Stimulated activated naive CD8-positive, alpha-beta T cell treated with anti-CD3 and anti-CD28 coated beads, Interleukin-15, Interleukin-2, amounts not matched to agents 100 U/mL and 50 U/mL, for 24 hours (primary cell): Measurements from ENCODE around the gene SHISA4.

Experiments
- ATAC-seq: fragments of 150-1000 bp; cut with Tn5 transposase; one replicate; pipeline ENCODE4 v1.10.0; 2021
- DNase-seq: peaks from one replicate; pipeline ENCODE4 v3.0.0; 2021

Gene SHISA4

DNA sequence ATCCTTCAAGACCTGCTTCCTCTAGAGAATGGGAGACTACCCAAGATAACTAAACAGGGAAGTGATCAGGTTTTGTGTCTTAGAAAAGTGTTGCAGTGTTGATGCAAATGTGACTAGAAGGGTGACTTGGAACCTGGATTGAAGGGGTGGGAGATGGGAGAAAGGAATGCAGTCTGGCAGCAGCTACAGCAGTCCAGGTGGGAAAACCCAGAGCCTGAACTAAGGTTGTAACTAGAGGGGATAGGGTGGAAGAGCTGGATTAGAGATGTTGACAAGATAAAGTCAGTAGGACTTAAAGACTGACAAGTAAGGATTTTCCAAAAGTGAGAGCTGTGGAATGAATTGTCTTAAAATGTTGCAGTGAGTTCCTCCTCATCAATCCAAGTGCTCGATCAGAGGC lies 7.1 kb upstream of the SHISA4 start:
- ATAC-seq (no peak), DNase-seq (no peak)

DNA sequence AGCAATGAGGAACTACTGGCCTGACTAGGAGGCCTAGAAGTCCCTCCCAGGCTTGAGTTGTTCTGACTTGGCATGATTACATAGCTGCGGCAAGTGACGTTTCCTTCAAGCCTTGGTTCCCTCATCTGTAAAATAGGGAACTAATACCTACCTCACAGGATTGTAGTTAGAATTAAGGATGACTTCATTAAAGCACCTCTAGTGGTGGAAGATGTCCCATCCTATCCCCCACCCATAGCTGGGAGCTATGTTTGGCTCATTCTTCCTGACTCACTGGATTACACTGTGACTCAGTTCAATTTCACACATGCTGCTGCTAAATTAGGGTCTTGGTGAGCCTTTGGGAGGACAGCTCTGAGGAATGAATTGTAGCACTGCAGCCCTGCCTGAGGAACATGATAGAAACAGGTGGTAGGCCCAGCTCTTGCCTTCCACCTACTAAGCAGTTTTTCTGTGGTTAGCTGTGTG lies 6.0 kb upstream of the SHISA4 start:
- DNase-seq (no peak), ATAC-seq (peak; percentile 38)

DNA sequence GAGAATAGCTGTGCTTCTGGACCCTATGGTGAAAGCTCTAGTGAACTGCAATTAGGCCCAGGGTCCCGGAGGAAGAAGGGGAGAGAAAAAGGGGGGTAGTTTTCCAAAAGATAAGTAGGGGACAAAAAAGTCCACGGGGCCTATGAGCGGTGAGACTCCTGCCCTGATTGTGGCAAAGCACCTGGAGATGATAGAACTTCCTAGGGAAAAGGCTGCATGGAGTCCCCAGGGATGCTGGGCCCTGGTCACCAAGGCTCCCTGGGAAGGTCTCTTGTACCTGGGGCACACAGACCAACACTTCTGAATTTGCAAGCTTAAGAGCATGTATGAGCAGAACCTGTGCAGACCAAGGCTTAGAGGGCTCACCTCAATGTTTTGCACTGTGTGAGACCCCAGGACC lies 5.4 kb upstream of the SHISA4 start:
- ATAC-seq = no peak
- no peak for DNase-seq

DNA sequence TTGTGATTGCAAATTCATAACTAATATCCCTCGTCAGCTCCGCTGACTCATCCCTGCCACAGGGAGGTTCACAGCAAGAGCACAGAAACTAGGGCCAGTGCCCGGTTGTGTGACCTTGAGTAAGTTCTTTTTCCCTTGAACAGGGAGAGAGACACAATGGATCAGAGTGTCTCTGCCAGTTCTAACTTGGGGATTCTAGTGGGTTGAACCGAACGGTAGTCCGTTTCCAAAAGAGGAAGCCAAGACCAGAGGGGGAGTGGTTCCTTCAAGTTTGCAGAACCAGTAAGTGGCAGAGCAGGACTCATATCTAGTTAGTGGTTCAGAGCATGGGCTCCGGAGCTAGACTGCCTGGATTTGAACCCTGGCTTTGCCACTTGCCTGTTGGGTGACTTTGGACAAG lies 4.9 kb upstream of the SHISA4 start:
- no peak for DNase-seq
- ATAC-seq = peak; percentile 44

DNA sequence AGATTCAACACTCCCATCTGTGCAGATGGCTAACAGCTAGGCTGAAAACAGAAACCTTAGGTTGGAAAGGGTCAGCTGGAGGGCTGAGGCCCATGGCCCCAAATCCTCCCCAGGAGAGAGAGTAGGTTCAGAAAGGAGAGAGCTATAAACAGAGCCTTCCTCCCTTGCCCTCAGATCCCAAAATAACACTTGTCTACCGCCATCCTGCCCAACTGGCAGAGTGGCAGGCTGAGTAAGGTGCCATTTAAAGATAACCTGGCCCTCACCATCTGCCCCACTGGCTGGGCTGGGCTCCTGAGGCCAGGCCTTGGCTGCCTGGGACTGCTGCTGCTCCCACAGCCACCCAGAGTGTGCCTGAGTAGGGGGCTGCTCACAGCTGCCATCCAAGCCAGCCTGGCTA lies 4.3 kb upstream of the SHISA4 start:
- DNase-seq (no peak), ATAC-seq (no peak)

DNA sequence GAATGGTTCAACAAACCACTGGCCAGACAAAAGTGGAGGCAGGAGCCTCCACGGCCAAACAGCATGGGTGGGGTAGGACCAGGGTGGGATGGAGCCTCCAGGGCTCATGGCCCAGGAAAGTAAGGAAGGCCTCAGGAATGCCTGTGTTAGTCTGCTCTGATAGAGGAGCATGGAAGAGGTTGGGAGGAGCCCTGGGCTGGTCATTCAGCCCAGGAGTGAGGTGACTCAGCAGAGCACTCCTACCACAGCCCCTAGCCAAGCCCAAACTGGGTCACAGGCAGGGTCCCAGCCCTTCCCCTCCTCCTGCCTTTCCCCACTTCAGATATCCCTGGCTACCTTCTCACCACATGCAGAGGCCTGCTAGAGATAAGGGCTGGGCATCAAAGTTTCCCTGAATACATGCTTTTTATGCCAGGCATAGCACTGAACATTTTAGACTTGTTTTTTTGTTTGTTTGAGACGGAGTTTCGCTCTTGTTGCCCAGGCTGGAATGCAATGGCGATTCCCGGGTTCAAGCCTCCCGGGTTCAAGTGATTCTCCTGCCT lies 3.1 kb upstream of the SHISA4 start:
- ATAC-seq (no peak), DNase-seq (no peak)

DNA sequence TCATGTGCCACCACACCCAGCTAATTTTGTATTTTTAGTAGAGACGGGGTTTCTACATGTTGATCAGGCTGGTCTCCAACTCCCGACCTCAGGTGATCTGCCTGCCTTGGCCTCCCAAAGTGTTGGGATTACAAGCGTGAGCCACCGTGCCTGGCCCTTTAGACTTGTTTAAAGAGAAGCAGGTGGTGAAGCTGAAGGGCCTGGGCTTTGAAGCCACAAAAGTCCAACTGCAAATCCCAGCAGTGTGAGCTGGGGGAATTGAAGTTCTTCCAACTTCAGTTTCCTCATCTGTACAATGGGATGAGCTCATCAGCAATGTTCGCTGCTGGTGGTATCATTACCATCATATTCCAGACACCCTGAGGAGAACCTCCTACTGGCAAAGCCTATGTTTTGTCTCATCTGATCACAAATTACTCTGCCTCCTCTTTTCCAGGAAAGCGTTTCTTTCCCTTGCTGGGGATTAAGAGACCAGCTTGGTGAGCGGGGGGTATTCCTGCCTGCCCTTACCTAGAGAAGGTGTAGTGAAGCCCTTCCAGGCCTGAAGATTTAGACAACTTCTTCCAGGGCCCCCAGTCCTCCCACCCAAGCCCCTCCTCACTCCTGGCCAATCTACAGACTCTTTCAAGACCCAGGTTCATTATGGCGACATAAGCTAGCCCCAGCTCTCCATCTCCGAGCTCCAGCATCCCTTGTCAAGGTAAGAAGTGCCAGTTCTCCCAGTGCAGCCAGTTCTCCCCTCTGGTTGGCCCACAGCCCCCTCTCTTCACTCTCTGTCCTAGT lies 2.4 kb upstream of the SHISA4 start:
- DNase-seq (no peak), ATAC-seq (no peak)

DNA sequence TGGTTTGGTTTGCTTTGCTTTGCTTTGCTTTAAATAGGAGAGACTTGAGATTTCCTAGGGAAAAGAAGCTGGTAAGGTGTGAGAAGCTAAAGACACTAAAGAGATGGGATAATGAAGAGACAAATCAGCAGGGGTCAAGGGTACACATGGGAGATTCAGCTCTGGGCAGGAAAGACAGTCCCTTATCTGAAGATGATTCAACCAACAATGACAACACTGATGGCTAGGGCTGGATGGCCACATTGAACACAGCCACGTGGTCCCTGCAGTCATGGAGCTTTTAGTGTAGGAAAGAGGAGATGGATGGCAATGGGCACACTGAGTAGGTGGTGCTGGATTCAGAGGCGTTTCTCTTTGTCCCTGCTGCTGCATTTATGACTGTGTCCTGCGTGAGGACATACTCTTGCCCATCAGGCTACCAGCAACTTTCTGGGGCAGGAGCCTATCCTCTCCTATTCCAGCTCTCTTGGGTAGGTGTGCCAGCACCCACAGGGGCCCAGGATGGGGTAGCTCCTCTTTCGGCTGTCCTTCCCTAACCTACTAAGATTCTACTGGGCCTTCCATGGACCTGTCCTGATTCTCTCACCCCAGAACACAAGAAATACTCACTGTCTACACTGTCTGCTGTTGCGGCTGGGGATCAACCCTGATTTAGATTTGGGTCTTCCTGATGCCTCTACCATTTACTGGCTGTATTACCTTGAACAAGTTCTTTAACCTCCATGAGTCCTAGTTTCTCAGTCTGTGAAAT lies 1.4 kb upstream of the SHISA4 start:
- DNase-seq (no peak), ATAC-seq (no peak)

DNA sequence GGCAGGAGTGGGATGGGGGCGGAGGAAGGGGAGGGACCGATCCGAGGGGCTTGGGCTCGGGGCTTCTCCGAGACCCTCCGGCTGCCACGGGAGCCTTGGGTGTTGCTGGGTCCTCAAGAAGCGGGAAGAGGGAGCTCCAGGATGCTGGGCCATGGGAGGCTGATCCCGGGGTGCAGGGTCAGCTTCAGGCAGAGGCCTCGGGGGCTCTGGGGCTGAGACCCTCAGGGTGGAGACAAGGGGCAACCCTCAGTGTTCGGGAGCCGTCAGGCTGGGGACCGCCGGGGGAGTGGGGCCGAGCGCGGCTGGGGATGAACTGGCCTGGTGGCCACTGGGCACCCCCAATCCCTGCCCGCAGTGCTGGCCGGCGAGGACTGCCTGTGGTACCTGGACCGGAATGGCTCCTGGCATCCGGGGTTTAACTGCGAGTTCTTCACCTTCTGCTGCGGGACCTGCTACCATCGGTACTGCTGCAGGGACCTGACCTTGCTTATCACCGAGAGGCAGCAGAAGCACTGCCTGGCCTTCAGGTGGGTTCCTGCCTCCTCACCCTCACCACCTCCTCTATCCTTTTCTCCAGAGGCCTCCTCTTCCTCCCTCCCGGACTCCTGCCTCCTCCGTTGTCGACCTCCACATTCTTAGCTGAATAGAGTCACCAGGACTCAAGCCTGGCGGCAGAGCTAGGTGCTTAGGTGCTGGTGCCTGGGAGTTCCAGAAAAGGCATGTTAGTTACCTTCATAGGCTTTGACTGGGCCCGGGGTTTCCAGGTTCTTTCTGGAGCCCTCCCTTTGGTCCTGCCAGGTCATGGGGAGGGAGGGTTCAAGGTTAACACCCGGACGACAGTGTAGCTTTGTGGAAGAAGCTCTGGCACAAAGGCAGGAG lies 631 bp downstream of the SHISA4 start:
- no peak for ATAC-seq
- DNase-seq = no peak

DNA sequence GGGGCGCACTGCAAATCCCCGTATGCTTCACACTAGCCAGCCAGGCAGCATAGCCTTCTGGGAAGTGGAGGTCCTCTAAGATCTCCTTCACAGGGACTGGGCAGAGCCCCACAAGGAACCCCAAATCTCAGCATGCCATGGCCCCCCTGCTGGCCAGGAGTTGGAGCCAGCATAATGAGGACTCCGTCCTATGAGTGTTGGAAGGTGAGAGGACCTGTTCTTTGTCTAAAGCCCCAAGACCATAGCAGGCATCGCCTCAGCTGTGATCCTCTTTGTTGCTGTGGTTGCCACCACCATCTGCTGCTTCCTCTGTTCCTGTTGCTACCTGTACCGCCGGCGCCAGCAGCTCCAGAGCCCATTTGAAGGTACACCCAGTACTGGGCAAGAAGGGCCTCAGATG lies 1.5 kb downstream of the SHISA4 start:
- ATAC-seq (no peak), DNase-seq (no peak)

DNA sequence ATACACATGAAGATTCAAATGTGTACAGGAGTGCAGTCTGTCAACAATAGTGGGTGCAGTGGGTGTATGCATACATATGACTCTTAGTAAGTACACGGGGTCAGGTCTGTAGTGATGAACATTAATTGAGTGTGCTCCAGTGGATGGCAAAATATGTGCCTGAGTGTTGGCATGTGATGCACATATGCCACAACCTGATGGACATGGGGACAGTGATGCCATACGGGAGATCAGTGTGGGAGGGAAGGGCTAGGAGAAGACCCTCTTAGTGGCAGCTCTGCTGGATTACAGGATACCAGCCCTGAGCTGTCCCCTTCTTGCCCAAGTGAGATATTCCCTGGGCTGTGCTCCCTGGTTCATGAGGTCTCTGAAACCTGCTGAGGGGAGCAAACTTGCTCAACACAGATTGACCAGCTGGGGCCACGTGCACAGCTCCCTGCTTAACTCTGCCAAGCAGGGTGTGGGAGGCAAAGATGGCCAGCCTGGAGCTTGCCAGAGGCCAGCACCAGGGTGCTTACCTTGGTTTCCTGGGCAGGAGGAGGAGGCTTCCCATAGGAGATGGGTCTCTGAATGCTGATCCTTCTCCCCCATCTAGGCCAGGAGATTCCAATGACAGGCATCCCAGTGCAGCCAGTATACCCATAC lies 2.2 kb downstream of the SHISA4 start:
- DNase-seq (no peak), ATAC-seq (no peak)

DNA sequence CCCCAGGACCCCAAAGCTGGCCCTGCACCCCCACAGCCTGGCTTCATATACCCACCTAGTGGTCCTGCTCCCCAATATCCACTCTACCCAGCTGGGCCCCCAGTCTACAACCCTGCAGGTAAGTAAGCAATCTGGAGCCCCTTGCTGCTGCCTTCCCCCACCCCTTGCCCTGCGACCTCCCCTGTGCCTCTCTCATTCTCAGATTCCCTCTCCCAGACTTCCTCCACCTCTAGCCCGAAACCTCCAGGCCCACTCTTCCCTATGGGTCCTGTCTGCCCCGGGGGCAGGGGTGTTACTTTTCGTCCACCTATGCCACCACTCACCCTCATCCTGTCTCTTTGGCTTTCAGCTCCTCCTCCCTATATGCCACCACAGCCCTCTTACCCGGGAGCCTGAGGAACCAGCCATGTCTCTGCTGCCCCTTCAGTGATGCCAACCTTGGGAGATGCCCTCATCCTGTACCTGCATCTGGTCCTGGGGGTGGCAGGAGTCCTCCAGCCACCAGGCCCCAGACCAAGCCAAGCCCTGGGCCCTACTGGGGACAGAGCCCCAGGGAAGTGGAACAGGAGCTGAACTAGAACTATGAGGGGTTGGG lies 2.9 kb downstream of the SHISA4 start:
- DNase-seq = no peak
- no peak for ATAC-seq

DNA sequence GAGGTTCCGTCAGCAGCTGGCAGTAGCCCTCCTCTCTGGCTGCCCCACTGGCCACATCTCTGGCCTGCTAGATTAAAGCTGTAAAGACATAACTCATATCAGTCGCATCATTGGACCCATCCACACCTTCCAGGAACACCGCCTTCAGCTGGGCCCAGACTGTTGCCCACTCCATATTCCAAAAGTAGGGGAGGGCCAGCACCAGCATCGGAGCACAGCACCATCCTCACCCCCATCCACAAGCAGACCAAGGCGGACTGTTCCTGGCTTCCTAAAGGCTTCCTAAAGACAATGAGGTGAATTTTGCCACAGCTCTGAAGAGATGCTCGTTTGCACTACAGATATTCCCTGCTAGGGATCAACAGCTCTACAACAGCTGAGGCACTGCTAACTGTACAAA lies 3.5 kb downstream of the SHISA4 start:
- ATAC-seq (no peak), DNase-seq (no peak)

DNA sequence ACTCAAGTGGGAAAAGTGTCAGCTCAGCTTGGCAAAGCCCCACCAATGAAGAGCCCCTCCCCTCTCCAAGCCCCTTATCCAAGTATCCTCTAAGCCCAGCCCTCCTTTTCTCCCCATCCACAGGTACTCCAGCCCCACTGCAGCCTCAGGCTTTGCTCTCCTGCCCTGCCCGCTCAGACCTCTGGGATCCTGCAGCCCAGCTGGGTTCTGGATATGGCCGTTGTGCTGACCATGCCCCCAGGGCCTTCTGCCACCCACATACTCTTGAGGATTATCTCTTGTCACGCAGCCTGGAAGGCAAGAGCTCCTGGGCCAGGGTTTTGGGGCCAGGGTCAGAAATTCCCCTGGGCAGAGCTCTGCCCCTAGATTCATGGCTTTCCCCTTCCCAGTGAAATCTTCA lies 4.7 kb downstream of the SHISA4 start:
- ATAC-seq (no peak), DNase-seq (no peak)

DNA sequence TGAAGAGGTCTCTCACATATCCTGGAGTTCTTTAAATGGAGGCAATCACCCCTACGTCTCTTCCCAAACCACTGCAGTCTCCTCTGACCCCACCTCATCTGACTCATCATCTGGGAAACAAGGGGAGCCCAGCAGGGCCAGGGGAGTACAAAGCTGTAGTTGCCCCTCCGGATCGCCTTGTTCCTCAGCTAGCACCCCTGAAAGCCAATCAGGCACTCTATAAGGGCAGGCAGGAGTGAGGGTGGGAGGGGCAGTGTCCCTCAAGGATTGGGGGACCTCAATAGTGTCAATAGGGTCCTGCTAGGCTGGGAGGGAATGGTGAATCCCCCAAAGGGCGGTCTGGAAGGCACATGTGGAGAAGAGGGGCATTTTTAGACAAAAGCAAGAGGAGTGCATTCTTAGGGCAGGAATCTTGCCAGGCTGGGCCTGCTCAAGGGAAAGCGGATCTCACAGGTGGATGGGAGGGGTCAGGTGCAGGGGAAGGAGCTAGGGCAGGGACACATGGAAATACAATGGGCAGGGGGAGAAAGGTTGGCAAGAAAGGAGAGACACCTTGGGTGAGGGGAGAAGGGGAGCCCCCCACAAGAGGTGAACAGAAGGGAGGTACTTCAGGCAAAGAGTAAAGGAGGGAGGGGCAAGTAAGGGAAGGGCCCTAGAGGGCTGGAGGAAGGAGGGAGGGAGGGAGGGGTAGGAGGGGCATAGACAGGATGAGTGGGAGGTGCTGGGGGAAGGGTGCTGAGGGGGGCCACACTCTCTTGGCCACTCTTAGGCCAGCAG lies 5.8 kb downstream of the SHISA4 start:
- DNase-seq = no peak
- no peak for ATAC-seq

DNA sequence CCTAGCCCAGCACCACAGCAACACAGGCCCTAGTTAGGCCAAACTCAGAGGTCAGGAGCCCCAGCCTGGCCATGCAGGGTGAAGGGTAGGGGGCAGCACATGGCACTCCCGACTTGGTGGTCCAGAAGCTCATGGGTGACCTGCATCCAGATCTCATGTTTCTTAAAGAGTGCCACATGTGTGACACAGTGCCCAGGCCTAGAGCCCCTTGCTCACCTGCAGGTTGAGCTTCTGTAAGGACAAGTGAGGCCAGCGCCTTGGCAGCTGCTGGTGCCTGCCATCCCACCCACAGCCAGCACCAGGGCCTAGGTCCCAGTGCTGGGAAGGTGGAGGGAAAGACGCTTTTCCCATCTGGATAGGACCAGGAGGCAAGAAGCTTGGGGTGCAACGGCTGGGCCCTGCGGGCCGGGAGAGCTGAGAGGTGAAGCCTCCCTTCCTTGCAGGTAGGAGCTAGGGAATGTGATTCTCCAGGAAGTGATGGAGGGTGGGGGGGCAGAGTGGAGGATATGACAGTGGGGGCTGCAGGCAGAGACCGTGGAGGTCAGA lies 6.5 kb downstream of the SHISA4 start:
- ATAC-seq (no peak), DNase-seq (no peak)

DNA sequence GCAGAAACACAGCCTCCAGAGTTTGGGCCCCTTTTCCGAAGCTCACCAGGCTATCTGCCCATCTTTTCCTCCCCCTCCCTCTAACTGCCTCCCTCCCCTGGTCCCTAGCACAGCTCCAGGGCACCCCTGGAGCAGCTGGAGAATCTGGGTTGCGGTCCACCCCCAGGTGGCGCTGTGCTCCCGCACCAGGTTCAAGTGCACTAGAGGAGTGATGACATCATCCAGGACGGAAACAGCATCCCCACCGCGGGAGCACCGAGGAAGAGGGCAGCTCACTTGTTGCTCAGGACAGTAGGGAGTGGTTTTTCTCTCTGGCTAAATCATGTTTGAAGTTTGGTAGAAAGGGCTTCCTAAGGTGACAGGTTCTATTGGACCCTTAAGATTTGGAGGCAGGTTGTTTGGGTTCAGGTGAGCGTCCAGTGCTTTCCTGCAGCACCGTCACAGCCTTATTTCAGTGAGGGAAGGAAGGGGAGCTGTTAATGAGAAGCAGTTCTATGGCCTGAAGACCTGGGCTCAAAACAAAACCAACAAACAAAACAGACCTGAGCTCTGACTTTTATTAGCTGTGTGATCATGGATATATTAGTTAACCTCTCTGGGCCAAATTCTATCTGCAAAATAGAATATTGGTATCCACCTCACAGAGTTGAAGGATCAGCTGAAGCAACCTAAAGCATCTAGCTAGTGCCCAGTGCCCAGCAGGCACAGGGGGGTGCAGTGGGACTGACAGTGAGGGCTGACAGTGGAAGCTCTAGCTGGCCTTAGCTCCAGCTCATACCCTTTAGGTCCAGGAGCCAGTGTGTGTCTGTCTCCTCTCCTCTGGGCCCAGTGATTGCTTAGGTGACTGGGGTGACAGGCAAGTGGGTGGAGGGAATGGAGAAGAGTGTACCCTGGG lies 7.5 kb downstream of the SHISA4 start:
- ATAC-seq (peak; percentile 95), DNase-seq (peak; percentile 91)

DNA sequence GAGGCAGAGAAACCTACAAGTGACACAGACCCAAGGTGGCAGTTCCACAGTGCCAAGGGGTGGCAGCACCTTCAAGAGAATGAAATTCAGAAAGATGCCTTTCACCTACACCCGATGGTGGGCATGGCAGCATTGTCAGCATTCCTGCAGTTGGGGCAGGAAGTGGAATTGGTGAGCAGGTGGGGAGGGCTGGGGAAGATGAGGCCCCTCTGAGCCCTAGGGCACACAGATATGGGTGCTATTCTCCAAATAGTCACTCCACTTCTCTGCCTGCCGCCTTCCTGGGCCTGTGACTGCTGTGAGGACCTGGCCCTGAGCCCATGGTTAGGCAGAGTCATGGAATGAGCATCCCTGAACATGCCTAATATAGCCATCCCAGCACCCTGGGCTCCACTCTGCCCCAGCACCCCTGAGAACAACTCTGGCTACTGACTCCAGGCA lies 8.3 kb downstream of the SHISA4 start:
- ATAC-seq (no peak), DNase-seq (no peak)

DNA sequence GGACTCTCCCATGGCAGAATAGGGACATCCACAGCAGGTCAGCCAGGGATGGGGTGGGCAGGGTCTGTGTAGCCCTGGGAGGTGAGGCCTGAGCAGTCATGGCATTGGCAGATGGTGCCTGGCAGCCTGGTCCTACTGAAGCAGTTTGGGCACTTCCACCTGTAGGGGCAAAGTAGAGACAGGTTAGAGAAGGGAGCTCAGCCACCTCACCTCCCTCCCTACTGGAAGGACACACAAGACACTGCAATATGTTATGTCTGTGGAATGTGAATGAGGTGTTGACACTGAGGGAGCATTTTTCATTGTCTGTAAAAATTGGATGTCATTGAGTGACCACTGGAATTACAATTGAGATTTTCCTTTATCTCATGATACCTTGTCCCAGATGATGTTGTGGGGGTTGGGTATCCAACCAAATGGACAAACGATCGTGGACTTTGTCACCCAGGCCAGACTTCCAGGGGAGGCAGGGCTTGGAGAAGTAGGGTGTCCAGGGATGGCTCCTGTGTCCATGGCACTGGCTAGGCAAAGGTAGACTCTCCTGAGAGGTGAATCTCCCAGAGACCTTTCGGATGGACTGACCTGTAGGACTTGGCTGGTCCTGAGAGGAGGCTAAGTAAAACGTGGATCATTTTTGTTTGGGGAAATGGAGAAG lies 9.7 kb downstream of the SHISA4 start:
- no peak for DNase-seq
- no peak for ATAC-seq
